T-helper 1 cell (primary cell): ENCODE results near the gene SERPINI2.
"Not testable (repeated sequence)": the region's sequence is repeated elsewhere in the genome, so short reads cannot be mapped to it uniquely, and the experiment has no call there.

Experiments
- DNase-seq, 5 donors: peaks; one replicate each; pipeline ENCODE4 v3.0.0-alpha.2; 2012 to 2020

SERPINI2 gene

DNA sequence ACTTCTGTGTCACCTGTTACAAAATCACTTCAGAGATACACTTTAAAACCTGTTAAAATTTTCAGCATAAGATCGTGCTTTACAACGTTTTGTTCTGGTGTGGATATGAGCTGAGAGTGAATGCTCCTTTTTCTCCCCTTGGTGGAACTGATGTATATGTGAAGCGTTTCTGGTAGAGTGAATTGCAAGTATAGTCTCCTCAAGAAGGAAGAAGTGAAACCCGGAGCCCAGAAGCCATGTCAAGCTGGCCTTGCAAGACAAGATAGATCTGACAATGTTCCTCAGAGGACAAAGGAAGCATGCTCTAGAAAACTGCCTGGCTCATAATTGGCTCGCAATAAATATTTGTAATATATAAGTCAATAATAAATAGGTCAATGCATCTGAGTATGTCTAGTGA, 23.6 kb downstream of the SERPINI2 start:
- no peak for DNase-seq

DNA sequence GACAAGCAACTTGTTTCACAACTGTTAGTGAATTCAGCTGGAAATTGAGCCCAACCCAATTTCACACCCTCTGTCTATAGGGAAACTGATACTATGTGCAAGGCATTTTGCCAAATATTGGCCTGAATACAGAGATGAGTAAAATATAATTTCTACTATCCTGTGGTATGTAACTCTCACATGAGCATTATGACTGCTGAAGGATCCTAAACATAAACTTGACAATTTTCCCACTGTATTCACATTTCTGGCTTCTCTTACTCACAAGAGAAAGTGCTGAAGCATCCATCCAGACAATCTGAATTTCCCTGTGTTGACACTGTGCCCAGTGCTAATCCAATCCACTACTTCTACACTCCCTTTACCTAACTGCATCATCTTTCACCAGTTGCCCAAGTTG, 28.4 kb downstream of the SERPINI2 start:
- DNase-seq, result no peak

GRCh38 chr3:167441256-167441655, 32.6 kb downstream of the SERPINI2 start:
- DNase-seq, result no peak

DNA sequence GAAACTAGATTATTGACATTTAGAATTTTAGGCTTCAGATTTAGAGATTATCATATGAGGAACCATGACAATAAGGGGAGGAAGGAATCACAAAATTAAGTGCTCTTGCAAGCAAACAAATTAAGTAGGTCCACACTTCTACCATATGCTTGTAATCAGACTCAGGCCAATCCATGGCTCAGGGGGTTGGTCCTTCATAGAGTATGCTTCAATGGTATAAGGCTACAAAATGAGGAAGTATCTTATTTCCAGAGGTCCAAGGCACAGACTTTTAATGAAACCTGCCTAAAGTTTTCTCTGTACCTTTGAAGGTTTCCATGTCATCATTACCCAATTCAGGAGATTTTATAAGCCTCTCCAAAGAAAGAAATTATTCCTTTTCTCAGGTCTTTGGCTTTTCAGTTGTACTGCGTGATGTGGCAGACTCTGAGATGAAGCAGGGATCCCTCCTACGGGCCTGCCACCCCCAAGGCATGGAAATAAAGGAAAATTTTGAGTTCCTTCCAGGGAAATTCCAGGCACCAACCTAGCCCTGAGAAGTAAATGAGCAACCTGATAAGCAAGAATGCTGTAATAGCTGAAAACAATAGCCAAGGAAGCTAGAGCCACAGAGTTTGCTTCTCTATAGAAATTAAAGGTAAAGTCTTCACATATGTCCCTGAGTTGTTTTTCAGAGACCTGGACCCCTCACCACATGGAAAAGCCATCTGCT, 36.3 kb downstream of the SERPINI2 start:
- no peak for DNase-seq

- DNase-seq, result not testable (repeated sequence)
Observed at GRCh38 chr3:167426962-167427361, 46.9 kb downstream of the SERPINI2 start.

DNA sequence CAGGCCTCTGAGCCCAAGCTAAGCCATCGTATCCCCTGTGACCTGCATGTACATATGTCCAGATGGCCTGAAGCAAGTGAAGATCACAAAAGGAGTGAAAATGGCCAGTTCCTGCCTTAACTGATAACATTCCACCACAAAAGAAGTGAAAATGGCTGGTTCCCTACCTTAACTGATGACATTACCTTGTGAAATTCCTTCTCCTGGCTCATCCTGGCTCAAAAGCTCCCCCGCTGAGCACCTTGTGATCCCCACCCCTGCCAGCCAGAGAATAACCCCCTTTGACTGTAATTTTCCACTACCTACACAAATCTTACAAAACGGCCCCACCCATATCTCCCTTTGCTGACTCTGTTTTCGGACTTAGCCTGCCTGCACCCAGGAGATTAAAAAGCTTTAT, 51.4 kb downstream of the SERPINI2 start:
- not testable (repeated sequence) for DNase-seq

DNA sequence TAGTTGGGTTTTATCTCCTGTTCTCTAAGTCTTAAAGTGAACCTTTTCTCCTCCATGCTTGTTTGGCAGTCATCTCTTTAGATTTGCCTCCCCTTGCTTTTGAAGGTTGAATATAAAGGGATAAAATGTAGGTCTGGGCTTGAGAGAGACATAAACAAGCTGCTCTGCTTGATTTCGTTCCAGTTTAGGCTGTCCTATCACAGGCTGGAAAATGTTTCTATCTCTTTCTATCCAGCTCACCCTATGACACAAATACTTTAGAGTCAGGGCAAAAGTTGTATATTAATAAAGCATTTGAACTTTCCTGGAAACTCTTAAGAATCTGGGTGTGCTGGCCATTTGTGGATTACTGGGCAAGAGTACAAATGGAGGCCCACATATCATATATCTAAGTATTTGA, 64.2 kb downstream of the SERPINI2 start:
- DNase-seq, result no peak

- peak in 1 of 5 donors; percentile 1 for DNase-seq
Observed at GRCh38 chr3:167406876-167407492, 66.9 kb downstream of the SERPINI2 start.

DNA sequence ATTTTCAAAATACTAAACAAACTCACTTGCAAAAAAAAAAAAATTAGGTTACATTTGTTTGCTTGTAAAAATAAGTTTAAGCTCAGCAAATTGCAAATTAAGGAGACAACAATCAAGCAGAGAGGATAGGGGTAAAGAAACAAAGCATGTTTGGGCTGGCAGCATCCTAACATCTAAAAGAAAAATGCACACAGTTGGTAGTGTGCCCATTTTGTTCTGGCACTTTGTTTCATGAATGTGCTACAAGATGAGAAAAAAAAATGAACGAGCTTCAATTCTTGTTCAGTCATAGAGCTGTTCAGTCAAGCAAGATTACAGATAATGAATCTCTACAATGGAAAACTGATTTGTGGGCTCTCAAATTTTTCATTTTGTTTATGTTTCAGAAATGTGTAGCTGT, 76.0 kb downstream of the SERPINI2 start:
- no peak for DNase-seq

GRCh38 chr3:167396075-167396474, 77.8 kb downstream of the SERPINI2 start:
- DNase-seq, result no peak

DNA sequence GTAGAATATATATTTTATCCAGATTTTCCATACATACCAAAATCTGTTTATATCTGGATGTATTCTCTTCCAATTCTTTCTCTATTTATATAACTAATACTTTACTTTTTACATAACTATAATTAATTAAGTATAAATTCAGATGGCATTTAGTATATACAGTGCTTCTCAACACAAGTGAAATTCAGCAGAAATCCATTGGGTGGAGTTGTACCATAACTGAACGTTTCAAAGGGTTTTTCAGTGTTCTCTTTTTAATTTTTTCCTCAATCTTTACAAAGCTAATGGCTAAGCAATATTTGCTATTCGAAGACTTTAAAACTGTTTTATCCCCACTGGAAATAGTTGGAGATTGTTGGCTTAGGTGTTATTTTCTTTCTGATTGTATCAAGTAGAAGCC, 79.8 kb downstream of the SERPINI2 start:
- DNase-seq, result no peak
